A549 (cell line): ENCODE data around the gene ACTR3. TPM values are rescaled to one million over a fixed set of nuclear protein-coding genes. Genes with fewer than 3 reads are reported as not detected.
A peak's percentile ranks its signal among the peaks of the same experiment; 100 is the strongest.

Source experiments
- ATAC-seq, 2 experiments: fragments of 200-7000 bp in 1 of 2; fragments of >200 bp in 1 of 2; cut with Nextera tagmentation in 1 of 2; cut with Tn5 transposase in 1 of 2; 3 replicates each; pipeline versions ENCODE4 v1.8.0 to v1.9.1; 2018 to 2020; ENCODE audit warnings: mild to moderate bottlenecking in 1 of 2, moderate library complexity in 1 of 2
- CTCF ChIA-PET: fragments of 300-600 bp; sonication (Branson Sonifier 250); formaldehyde crosslinking; extraction: SDS; loops from one replicate; lab custom pipeline; 2021; ENCODE audit warnings: antibody characterized with exemption, inconsistent platforms; lab: Yijun Ruan, JAX
- POLR2A ChIA-PET: fragments of 350-600 bp; formaldehyde crosslinking; extraction: SDS; loops from one replicate; lab custom pipeline; 2021; ENCODE audit warnings: antibody characterized with exemption, inconsistent platforms; lab: Yijun Ruan, JAX
- DNase-seq, 2 experiments: peaks; one replicate each; pipeline versions ENCODE4 v3.0.0 to v3.0.0-alpha.2; 2011 to 2016; ENCODE audit warnings: low read depth in 1 of 2, low spot score in 1 of 2
- FAIRE-seq: peaks from 2 replicates; lab custom pipeline; 2011; peaks lifted over from hg19 to GRCh38; lab: Jason Lieb, UNC
- H3K27ac ChIP-seq, 2 experiments: fragments of >200 bp; sonication (Bioruptor Twin); formaldehyde crosslinking; 3 replicates each; pipeline ENCODE4 v1.5.1; 2016 to 2017
- H3K4me1 ChIP-seq: fragments of >200 bp; sonication (Bioruptor Twin); formaldehyde crosslinking; 3 replicates; pipeline ENCODE4 v1.6.1; 2016
- H3K4me2 ChIP-seq: fragments of >200 bp; sonication (Bioruptor Twin); formaldehyde crosslinking; 3 replicates; pipeline ENCODE4 v1.6.1; 2016
- H3K4me3 ChIP-seq: fragments of >200 bp; sonication (Bioruptor Twin); formaldehyde crosslinking; 3 replicates; pipeline ENCODE4 v1.5.1; 2016
- H3K9me3 ChIP-seq: fragments of >200 bp; sonication (Bioruptor Twin); formaldehyde crosslinking; 3 replicates; pipeline ENCODE4 v1.6.1; 2016
- CBX2 ChIP-seq: fragments of 200-600 bp; sonication (generic); IDR thresholded peaks from 2 replicates; pipeline ENCODE4 v1.6.1; 2016; ENCODE audit warnings: low read depth, mild to moderate bottlenecking, borderline replicate concordance
- EP300 ChIP-seq, 2 experiments: fragments of >200 bp; sonication (Bioruptor Twin); formaldehyde crosslinking; IDR thresholded peaks; 2 replicates in 1 of 2; 3 replicates in 1 of 2; pipeline ENCODE4 v1.6.1; 2016 to 2017
- FOSB ChIP-seq: fragments of 250-450 bp; sonication (Bioruptor Pico); IDR thresholded peaks from 2 replicates; pipeline ENCODE4 v1.5.0; 2020; ENCODE audit warnings: mild to moderate bottlenecking, moderate library complexity
- HDAC2 ChIP-seq: fragments of 200-600 bp; sonication (generic); IDR thresholded peaks from 2 replicates; pipeline ENCODE4 v1.6.1; 2016
- HMGXB4 ChIP-seq: fragments of 250-450 bp; sonication (Bioruptor Pico); IDR thresholded peaks from 2 replicates; pipeline ENCODE4 v1.5.0; 2021; ENCODE audit warnings: mild to moderate bottlenecking, moderate library complexity, borderline replicate concordance
- MAFK ChIP-seq: fragments of 450-650 bp; IDR thresholded peaks from 2 replicates; pipeline ENCODE4 v1.6.1; 2014; ENCODE audit not compliant: partially characterized antibody
- MAX ChIP-seq: IDR thresholded peaks from 2 replicates; pipeline ENCODE4 v1.6.1; 2012
- MAZ ChIP-seq: fragments of 150-350 bp; IDR thresholded peaks from 2 replicates; pipeline ENCODE4 v1.6.1; 2014; ENCODE audit warnings: antibody characterized with exemption, low read depth, low read length, borderline replicate concordance
- NR3C1 ChIP-seq: fragments of >200 bp; sonication (Bioruptor Twin); formaldehyde crosslinking; IDR thresholded peaks from 3 replicates; pipeline ENCODE4 v1.6.1; 2017
- PHF8 ChIP-seq: fragments of 200-600 bp; sonication (generic); IDR thresholded peaks from 2 replicates; pipeline ENCODE4 v1.6.1; 2016; ENCODE audit warnings: low read depth, mild to moderate bottlenecking, antibody characterized with exemption, moderate library complexity, borderline replicate concordance
- RARB ChIP-seq: fragments of 250-450 bp; sonication (Bioruptor Pico); IDR thresholded peaks from 2 replicates; pipeline ENCODE4 v1.8.0; 2021; ENCODE audit warnings: mild to moderate bottlenecking, moderate library complexity
- RCOR1 ChIP-seq: fragments of 150-350 bp; IDR thresholded peaks from 2 replicates; pipeline ENCODE4 v1.6.1; 2014; ENCODE audit warnings: antibody characterized with exemption, low read length, low read depth
- REST ChIP-seq: fragments of 200-600 bp; sonication (generic); IDR thresholded peaks from 2 replicates; pipeline ENCODE4 v1.6.1; 2016; ENCODE audit warnings: antibody characterized with exemption, mild to moderate bottlenecking, moderate library complexity
- RNF2 ChIP-seq: fragments of 200-600 bp; sonication (generic); IDR thresholded peaks from 2 replicates; pipeline ENCODE4 v1.6.1; 2016; ENCODE audit warnings: low read depth, mild to moderate bottlenecking, antibody characterized with exemption, moderate library complexity, borderline replicate concordance
- SMC3 ChIP-seq: fragments of >200 bp; sonication (Bioruptor Twin); formaldehyde crosslinking; IDR thresholded peaks from 3 replicates; pipeline ENCODE4 v1.6.1; 2018; ENCODE audit warnings: inconsistent platforms
- TP53 ChIP-seq: fragments of 250-450 bp; sonication (Bioruptor Pico); IDR thresholded peaks from 2 replicates; pipeline ENCODE4 v1.5.0; 2021; ENCODE audit warnings: mild to moderate bottlenecking, moderate library complexity
- USF2 ChIP-seq: fragments of 450-650 bp; IDR thresholded peaks from 2 replicates; pipeline ENCODE4 v1.6.1; 2014; ENCODE audit warnings: antibody characterized with exemption
- ZC3H11A ChIP-seq: fragments of 450-650 bp; IDR thresholded peaks from 2 replicates; pipeline ENCODE4 v1.6.1; 2014; ENCODE audit warnings: antibody characterized with exemption, mild to moderate bottlenecking
- ZSCAN20 ChIP-seq: fragments of 250-450 bp; sonication (Bioruptor Pico); IDR thresholded peaks from 2 replicates; pipeline ENCODE4 v1.8.0; 2022; ENCODE audit warnings: mild to moderate bottlenecking, moderate library complexity
- WGBS: methylation state at CpG from one replicate; pipeline ENCODE4 v1.1.6; 2017; ENCODE audit errors: missing lambda C conversion rate; 5-methylcytosine and 5-hydroxymethylcytosine counted together
- polyA plus RNA-seq, 4 experiments: library from polyadenylated mRNA; depleted of rRNA in 3 of 4; stranded (reverse); fragments of >200 nt; fragmentation: RNase III in 1 of 4; extraction: RNeasy Plus Mini Kit Qiagen cat#74134 plus additional on column Dnase treatment in 1 of 4; gene quantifications; 2 replicates in 3 of 4; 3 replicates in 1 of 4; pipeline ENCODE4 v1.2.3, GENCODE V29; 2011 to 2017

ACTR3 gene
- polyA plus RNA-seq, 2 of the 4 experiments (the other 2 are of a cell fraction), result 359 to 412 TPM

- H3K4me2 ChIP-seq, result no peak overlapping the region
- no peaks in the 10 kb centered on the region for H3K4me1 ChIP-seq
- WGBS, result 70% methylated on average over 3 of the region's 3 CpGs
- FAIRE-seq (no peak), ATAC-seq (no peak), DNase-seq (no peak)
- H3K9me3 ChIP-seq, result no peaks in the 10 kb centered on the region
- CTCF ChIA-PET, result no interaction called here
- no peak overlapping the region for H3K4me3 ChIP-seq
- no peak overlapping the region for H3K27ac ChIP-seq
- no peak for TF ChIP-seq EP300 (IDR thresholded peaks at IDR 0.05)
- TF ChIP-seq MAX, result no peak
- TF ChIP-seq SMC3, result no peak
- TF ChIP-seq CBX2, result no peak
- no peak for TF ChIP-seq NR3C1
- no peak for TF ChIP-seq FOSB (CRISPR knock-in tag)
- TF ChIP-seq ZSCAN20, result no peak
- no peak for TF ChIP-seq ZC3H11A
- TF ChIP-seq HMGXB4 (CRISPR knock-in tag), result no peak
- no peak for TF ChIP-seq MAZ
- TF ChIP-seq REST, result no peak
- POLR2A ChIA-PET, result no interaction called here
These were observed 117.5 kb downstream of the ACTR3 start for GRCh38 chr2:114007436-114007835.

GRCh38 chr2:114008720-114009119, 118.8 kb downstream of the ACTR3 start:
- H3K4me2 ChIP-seq, result no peak overlapping the region
- TF ChIP-seq RARB (CRISPR knock-in tag) (no peak), HDAC2 (no peak), MAX (no peak), RCOR1 (no peak), PHF8 (no peak), TP53 (CRISPR knock-in tag) (no peak)
- WGBS, result 23% methylated on average over 4 of the region's 4 CpGs
- no peak overlapping the region for H3K4me3 ChIP-seq
- ChIA-PET CTCF (interaction anchor here (1.1 kb wide), 1 partner anchor 31 kb away, joined by 3 read pairs; no protein-coding TSS in a partner anchor), POLR2A (no interaction called here)
- H3K9me3 ChIP-seq, result no peaks in the 10 kb centered on the region
- FAIRE-seq (no peak), DNase-seq (no peak), ATAC-seq (no peak)
- H3K27ac ChIP-seq, result no peak overlapping the region
- H3K4me1 ChIP-seq, result no peaks in the 10 kb centered on the region

GRCh38 chr2:114009205-114009944, 119.5 kb downstream of the ACTR3 start:
- DNase-seq, result no peak
- CTCF ChIA-PET, result interaction anchor here (1.1 kb wide), 1 partner anchor 31 kb away, joined by 3 read pairs; no protein-coding TSS in a partner anchor
- no peak for FAIRE-seq
- 17% methylated on average over 7 of the region's 7 CpGs for WGBS
- Histone ChIP-seq H3K27ac (no peak overlapping the region), H3K4me1 (no peaks in the 10 kb centered on the region), H3K4me3 (no peak overlapping the region), H3K4me2 (no peak overlapping the region), H3K9me3 (no peaks in the 10 kb centered on the region)
- no peak for TF ChIP-seq HDAC2
- peak; percentile 14 for TF ChIP-seq MAFK
- no peak for TF ChIP-seq USF2
- TF ChIP-seq RNF2, result no peak
- TF ChIP-seq PHF8, result no peak
- POLR2A ChIA-PET, result no interaction called here
- ATAC-seq, result no peak
